Activated naive CD4-positive, alpha-beta T cell treated with anti-CD3 and anti-CD28 coated beads, Interleukin-2, amount 10 ng/mL, durations not matched to agents 7 days and 5 days (primary cell): ENCODE results near the gene KPNA4.
"Not testable (repeated sequence)": the region's sequence is repeated elsewhere in the genome, so short reads cannot be mapped to it uniquely, and the experiment has no call there.

Experiments used
- CTCF ChIA-PET: fragments of 350-600 bp; sonication (Branson Sonifier 250); formaldehyde crosslinking; loops from one replicate; lab custom pipeline; 2021; ENCODE audit warnings: antibody characterized with exemption; lab: Charles Lee
- DNase-seq: peaks from one replicate; pipeline ENCODE4 v3.0.0-alpha.2; 2020
- H3K27ac Mint-ChIP-seq: one replicate; pipeline ENCODE4 v1.8.0; 2021; ENCODE audit warnings: mild to moderate bottlenecking, moderate library complexity, mixed read lengths
- H3K27me3 Mint-ChIP-seq: one replicate; pipeline ENCODE4 v1.8.0; 2021; ENCODE audit warnings: mild to moderate bottlenecking, mixed read lengths
- H3K36me3 Mint-ChIP-seq: one replicate; pipeline ENCODE4 v1.8.0; 2021; ENCODE audit warnings: mixed read lengths
- H3K4me1 Mint-ChIP-seq: one replicate; pipeline ENCODE4 v1.8.0; 2021; ENCODE audit warnings: mixed read lengths
- H3K4me3 Mint-ChIP-seq: one replicate; pipeline ENCODE4 v1.8.0; 2021; ENCODE audit warnings: mild to moderate bottlenecking, moderate library complexity, mixed read lengths
- H3K9me3 Mint-ChIP-seq: one replicate; pipeline ENCODE4 v1.8.0; 2021; ENCODE audit warnings: mixed read lengths

The KPNA4 gene

GRCh38 chr3:160583451-160583850, 18.1 kb upstream of the KPNA4 start:
- Mint-ChIP-seq H3K4me1 (no peaks in the 10 kb centered on the region), H3K27me3 (peaks cover 43% of the 10 kb centered on the region), H3K36me3 (no peaks in the 10 kb centered on the region), H3K4me3 (no peak overlapping the region), H3K9me3 (peaks cover 3% of the 10 kb centered on the region), H3K27ac (no peak overlapping the region)
- CTCF ChIA-PET = no interaction called here
- DNase-seq = no peak

GRCh38 chr3:160580938-160581337, 15.6 kb upstream of the KPNA4 start:
- peaks cover 29% of the 10 kb centered on the region for H3K27me3 Mint-ChIP-seq

GRCh38 chr3:160577556-160578195, 12.3 kb upstream of the KPNA4 start:
- DNase-seq = no peak
- H3K9me3 Mint-ChIP-seq = peaks cover 3% of the 10 kb centered on the region
- no peak overlapping the region for H3K4me3 Mint-ChIP-seq
- H3K27me3 Mint-ChIP-seq = peaks cover 31% of the 10 kb centered on the region
- no peaks in the 10 kb centered on the region for H3K36me3 Mint-ChIP-seq
- CTCF ChIA-PET = no interaction called here
- H3K27ac Mint-ChIP-seq = no peak overlapping the region
- H3K4me1 Mint-ChIP-seq = no peaks in the 10 kb centered on the region

More at GRCh38 chr3:160580938-160581337, 15.6 kb upstream of the KPNA4 start:
- Mint-ChIP-seq H3K4me3 (no peak overlapping the region), H3K36me3 (no peaks in the 10 kb centered on the region), H3K9me3 (peaks cover 3% of the 10 kb centered on the region), H3K4me1 (no peaks in the 10 kb centered on the region), H3K27ac (no peak overlapping the region)
- no peak for DNase-seq
- CTCF ChIA-PET = no interaction called here

GRCh38 chr3:160577093-160577492, 11.7 kb upstream of the KPNA4 start:
- peaks cover 31% of the 10 kb centered on the region for H3K27me3 Mint-ChIP-seq
- no peak overlapping the region for H3K4me3 Mint-ChIP-seq
- CTCF ChIA-PET = no interaction called here
- no peaks in the 10 kb centered on the region for H3K4me1 Mint-ChIP-seq
- peaks cover 3% of the 10 kb centered on the region for H3K9me3 Mint-ChIP-seq
- DNase-seq = no peak
- H3K27ac Mint-ChIP-seq = no peak overlapping the region
- no peaks in the 10 kb centered on the region for H3K36me3 Mint-ChIP-seq

- H3K9me3 Mint-ChIP-seq = peaks cover 3% of the 10 kb centered on the region
- H3K36me3 Mint-ChIP-seq = no peaks in the 10 kb centered on the region
- no peaks in the 10 kb centered on the region for H3K4me1 Mint-ChIP-seq
- peaks cover 27% of the 10 kb centered on the region for H3K27me3 Mint-ChIP-seq
- no peak for DNase-seq
- H3K4me3 Mint-ChIP-seq = no peak overlapping the region
- H3K27ac Mint-ChIP-seq = no peak overlapping the region
- CTCF ChIA-PET = interaction anchor here (1.1 kb wide), 1 partner anchor 365 kb away, joined by 3 read pairs; no protein-coding TSS in a partner anchor
Measured at GRCh38 chr3:160576621-160577020, 11.2 kb upstream of the KPNA4 start.

- CTCF ChIA-PET = interaction anchor here (1.0 to 1.1 kb wide), 2 partner anchors 366 to 699 kb away, joined by 3 read pairs; no protein-coding TSS in a partner anchor
- H3K36me3 Mint-ChIP-seq = no peaks in the 10 kb centered on the region
Measured at GRCh38 chr3:160575589-160575988, 10.2 kb upstream of the KPNA4 start.

GRCh38 chr3:160574636-160575035, 9.3 kb upstream of the KPNA4 start:
- peaks cover 14% of the 10 kb centered on the region for H3K27me3 Mint-ChIP-seq

More at GRCh38 chr3:160575589-160575988, 10.2 kb upstream of the KPNA4 start:
- Mint-ChIP-seq H3K4me3 (no peak overlapping the region), H3K27me3 (peaks cover 21% of the 10 kb centered on the region), H3K27ac (no peak overlapping the region), H3K4me1 (no peaks in the 10 kb centered on the region), H3K9me3 (peaks cover 2% of the 10 kb centered on the region)
- DNase-seq = no peak

GRCh38 chr3:160573955-160574525, 8.7 kb upstream of the KPNA4 start:
- H3K4me1 Mint-ChIP-seq, H3K9me3 Mint-ChIP-seq, H3K4me3 Mint-ChIP-seq, DNase-seq, H3K27ac Mint-ChIP-seq, CTCF ChIA-PET, H3K36me3 Mint-ChIP-seq: not testable (repeated sequence)
- H3K27me3 Mint-ChIP-seq = peaks cover 11% of the 10 kb centered on the region

More at GRCh38 chr3:160574636-160575035, 9.3 kb upstream of the KPNA4 start:
- H3K27ac Mint-ChIP-seq = no peak overlapping the region
- no peaks in the 10 kb centered on the region for H3K9me3 Mint-ChIP-seq
- no peaks in the 10 kb centered on the region for H3K36me3 Mint-ChIP-seq
- H3K4me1 Mint-ChIP-seq = peaks cover 2% of the 10 kb centered on the region
- CTCF ChIA-PET = interaction anchor here (1.0 kb wide), 1 partner anchor 700 kb away, joined by 3 read pairs; no protein-coding TSS in a partner anchor
- H3K4me3 Mint-ChIP-seq = no peak overlapping the region
- no peak for DNase-seq

GRCh38 chr3:160569894-160570652, 4.7 kb upstream of the KPNA4 start:
- Mint-ChIP-seq H3K4me3 (no peak overlapping the region), H3K9me3 (no peaks in the 10 kb centered on the region), H3K4me1 (peaks cover 27% of the 10 kb centered on the region), H3K27me3 (peaks cover 4% of the 10 kb centered on the region), H3K27ac (no peak overlapping the region), H3K36me3 (peaks cover 16% of the 10 kb centered on the region)
- no peak for DNase-seq
- CTCF ChIA-PET = no interaction called here

- Mint-ChIP-seq H3K9me3 (no peaks in the 10 kb centered on the region), H3K27ac (no peak overlapping the region), H3K27me3 (peaks cover 3% of the 10 kb centered on the region), H3K36me3 (peaks cover 20% of the 10 kb centered on the region), H3K4me1 (peaks cover 30% of the 10 kb centered on the region), H3K4me3 (no peak overlapping the region)
- DNase-seq = no peak
- CTCF ChIA-PET = no interaction called here
Measured at GRCh38 chr3:160568989-160569388, 3.6 kb upstream of the KPNA4 start.

- no peak overlapping the region for H3K4me3 Mint-ChIP-seq
- peaks cover 3% of the 10 kb centered on the region for H3K27me3 Mint-ChIP-seq
- peaks cover 31% of the 10 kb centered on the region for H3K36me3 Mint-ChIP-seq
- no peaks in the 10 kb centered on the region for H3K9me3 Mint-ChIP-seq
- no peak for DNase-seq
- CTCF ChIA-PET = interaction anchor here (0.7 kb wide), 1 partner anchor 111 kb away, joined by 3 read pairs; no protein-coding TSS in a partner anchor
- peaks cover 42% of the 10 kb centered on the region for H3K4me1 Mint-ChIP-seq
- no peak overlapping the region for H3K27ac Mint-ChIP-seq
Measured at GRCh38 chr3:160567774-160568173, 2.4 kb upstream of the KPNA4 start.

GRCh38 chr3:160566499-160566898, 1.1 kb upstream of the KPNA4 start:
- CTCF ChIA-PET = interaction anchor here (1.5 kb wide), 1 partner anchor 23 kb away, joined by 3 read pairs; no protein-coding TSS in a partner anchor
- H3K4me1 Mint-ChIP-seq = peaks cover 54% of the 10 kb centered on the region

GRCh38 chr3:160564949-160565441, 376 bp downstream of the KPNA4 start:
- CTCF ChIA-PET = interaction anchor here (1.5 kb wide), 1 partner anchor 21 kb away, joined by 3 read pairs; no protein-coding TSS in a partner anchor
- peak; percentile 78 for DNase-seq
- Mint-ChIP-seq H3K27ac (peak overlapping the region; percentile 98), H3K36me3 (peaks cover 45% of the 10 kb centered on the region), H3K4me3 (peak overlapping the region; percentile 95), H3K9me3 (no peaks in the 10 kb centered on the region), H3K4me1 (peaks cover 63% of the 10 kb centered on the region), H3K27me3 (peaks cover 3% of the 10 kb centered on the region)

More at GRCh38 chr3:160566499-160566898, 1.1 kb upstream of the KPNA4 start:
- Mint-ChIP-seq H3K27me3 (peaks cover 3% of the 10 kb centered on the region), H3K36me3 (peaks cover 41% of the 10 kb centered on the region), H3K4me3 (peak overlapping the region; percentile 95), H3K9me3 (no peaks in the 10 kb centered on the region), H3K27ac (peak overlapping the region; percentile 72)
- DNase-seq = no peak
